ENCODE measurements around the gene MEIKIN.

- TF ChIP-seq, protein P1, sequence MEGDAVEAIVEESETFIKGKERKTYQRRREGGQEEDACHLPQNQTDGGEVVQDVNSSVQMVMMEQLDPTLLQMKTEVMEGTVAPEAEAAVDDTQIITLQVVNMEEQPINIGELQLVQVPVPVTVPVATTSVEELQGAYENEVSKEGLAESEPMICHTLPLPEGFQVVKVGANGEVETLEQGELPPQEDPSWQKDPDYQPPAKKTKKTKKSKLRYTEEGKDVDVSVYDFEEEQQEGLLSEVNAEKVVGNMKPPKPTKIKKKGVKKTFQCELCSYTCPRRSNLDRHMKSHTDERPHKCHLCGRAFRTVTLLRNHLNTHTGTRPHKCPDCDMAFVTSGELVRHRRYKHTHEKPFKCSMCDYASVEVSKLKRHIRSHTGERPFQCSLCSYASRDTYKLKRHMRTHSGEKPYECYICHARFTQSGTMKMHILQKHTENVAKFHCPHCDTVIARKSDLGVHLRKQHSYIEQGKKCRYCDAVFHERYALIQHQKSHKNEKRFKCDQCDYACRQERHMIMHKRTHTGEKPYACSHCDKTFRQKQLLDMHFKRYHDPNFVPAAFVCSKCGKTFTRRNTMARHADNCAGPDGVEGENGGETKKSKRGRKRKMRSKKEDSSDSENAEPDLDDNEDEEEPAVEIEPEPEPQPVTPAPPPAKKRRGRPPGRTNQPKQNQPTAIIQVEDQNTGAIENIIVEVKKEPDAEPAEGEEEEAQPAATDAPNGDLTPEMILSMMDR (optimal IDR thresholded peaks at IDR 0.05 in 1 of 3, IDR thresholded peaks at IDR 0.05 in 1 of 3, conservative IDR thresholded peaks at IDR 0.05 in 1 of 3; ENCODE audit: extremely low read depth in 1 of 3, insufficient read depth in 2 of 3, low read length in 3 of 3): no peak
- no peak for TF ChIP-seq EZH2 (IDR thresholded peaks at IDR 0.05; ENCODE audit: low read length)
Measured at GRCh38 chr5:131771692-131772091, 173.8 kb downstream of the MEIKIN start.

Measured in keratinocyte (primary cell).